SW480 (cell line): Measurements from ENCODE around the gene ACVR1B.
A peak's percentile ranks its signal among the peaks of the same experiment; 100 is the strongest.

Experiments
- DNase-seq: peaks from one replicate; pipeline ENCODE4 v3.0.0-alpha.2; 2016; ENCODE audit warnings: low spot score

Gene ACVR1B

GRCh38 chr12:51917041-51917590 lies 34.4 kb upstream of the ACVR1B start:
- no peak for DNase-seq

- no peak for DNase-seq
Measured at GRCh38 chr12:51917746-51918453, 33.6 kb upstream of the ACVR1B start.

- DNase-seq, result no peak
Measured at GRCh38 chr12:51920046-51920445, 31.5 kb upstream of the ACVR1B start.

- no peak for DNase-seq
Measured at GRCh38 chr12:51921017-51921725, 30.3 kb upstream of the ACVR1B start.

GRCh38 chr12:51922146-51922545 lies 29.4 kb upstream of the ACVR1B start:
- DNase-seq, result no peak

- no peak for DNase-seq
Measured at GRCh38 chr12:51922762-51923505, 28.6 kb upstream of the ACVR1B start.

- no peak for DNase-seq
Measured at GRCh38 chr12:51923506-51924365, 27.8 kb upstream of the ACVR1B start.

- no peak for DNase-seq
Measured at GRCh38 chr12:51924551-51925319, 26.8 kb upstream of the ACVR1B start.

- no peak for DNase-seq
Measured at GRCh38 chr12:51925346-51926063, 26.0 kb upstream of the ACVR1B start.

- no peak for DNase-seq
Measured at GRCh38 chr12:51926064-51926632, 25.4 kb upstream of the ACVR1B start.

GRCh38 chr12:51926718-51927117 lies 24.8 kb upstream of the ACVR1B start:
- DNase-seq, result peak; percentile 39

GRCh38 chr12:51932218-51933076 lies 19.1 kb upstream of the ACVR1B start:
- DNase-seq, result no peak

- DNase-seq, result no peak
Measured at GRCh38 chr12:51934080-51934479, 17.4 kb upstream of the ACVR1B start.

- DNase-seq, result no peak
Measured at GRCh38 chr12:51937926-51938325, 13.6 kb upstream of the ACVR1B start.

GRCh38 chr12:51938726-51939125 lies 12.8 kb upstream of the ACVR1B start:
- no peak for DNase-seq

- DNase-seq, result no peak
Measured at GRCh38 chr12:51941011-51941581, 10.4 kb upstream of the ACVR1B start.

- DNase-seq, result no peak
Measured at GRCh38 chr12:51941604-51942003, 9.9 kb upstream of the ACVR1B start.

- DNase-seq, result no peak
Measured at GRCh38 chr12:51942056-51942455, 9.4 kb upstream of the ACVR1B start.
